T-cell (primary cell): ENCODE data around the gene MRPL18. TPM values are rescaled to one million over a fixed set of nuclear protein-coding genes. Genes with fewer than 3 reads are reported as not detected.
"Not testable (repeated sequence)": the region's sequence is repeated elsewhere in the genome, so short reads cannot be mapped to it uniquely, and the experiment has no call there.

ENCODE experiments used
- ATAC-seq, 4 experiments: fragments of 200-7000 bp in 3 of 4; fragments of 150-1000 bp in 1 of 4; cut with Tn5 transposase; replicated peaks in 1 of 4; 1 replicate in 3 of 4; 2 replicates in 1 of 4; pipeline ENCODE4 v1.10.0; 2021; ENCODE audit warnings: moderate library complexity in 3 of 4, mild to moderate bottlenecking in 2 of 4, moderate number of reproducible peaks in 1 of 4
- CTCF ChIA-PET, 2 donors: fragments of 300-600 bp; sonication (Branson Sonifier 250); formaldehyde crosslinking; loops; one replicate each; lab custom pipeline; 2022; ENCODE audit warnings: antibody characterized with exemption in 2 of 2; lab: Charles Lee
- POLR2A ChIA-PET, 2 donors: fragments of 300-600 bp; sonication (Branson Sonifier 250); formaldehyde crosslinking; loops; one replicate each; lab custom pipeline; 2022; ENCODE audit warnings: antibody characterized with exemption in 2 of 2; lab: Charles Lee
- DNase-seq, 35 experiments: peaks; one replicate each; pipeline versions ENCODE4 v3.0.0 to v3.0.0-alpha.2; 2013 to 2023
- H3K27ac ChIP-seq: one replicate; pipeline ENCODE4 v1.5.1; 2013; ENCODE audit warnings: low read length
- H3K27me3 ChIP-seq, 2 experiments: replicated peaks in 1 of 2; 1 replicate in 1 of 2; 2 replicates in 1 of 2; pipeline versions ENCODE4 v1.6.1 to v1.7.0; 2013; ENCODE audit warnings: low read length in 1 of 2, mixed read lengths in 1 of 2; ENCODE audit not compliant: control insufficient read depth in 2 of 2, insufficient read depth in 2 of 2; ENCODE audit errors: extremely low read depth in 1 of 2
- H3K36me3 ChIP-seq, 2 donors: 1 replicate in 1 of 2; 2 replicates in 1 of 2; pipeline versions ENCODE4 v1.6.1 to v1.7.0; 2013; ENCODE audit warnings: low read length in 1 of 2; ENCODE audit not compliant: control insufficient read depth in 2 of 2, insufficient read depth in 1 of 2; ENCODE audit errors: extremely low read depth in 1 of 2
- H3K4me1 ChIP-seq, 2 experiments: 1 replicate in 1 of 2; 2 replicates in 1 of 2; pipeline versions ENCODE4 v1.6.1 to v1.7.0; 2013; ENCODE audit warnings: low read length in 2 of 2, mixed read lengths in 1 of 2; ENCODE audit not compliant: insufficient read depth in 2 of 2, control insufficient read depth in 1 of 2; ENCODE audit errors: extremely low read depth in 1 of 2
- H3K4me3 ChIP-seq, 2 donors: 1 replicate in 1 of 2; 2 replicates in 1 of 2; pipeline versions ENCODE4 v1.5.1 to v1.7.0; 2013; ENCODE audit warnings: mild to moderate bottlenecking in 2 of 2, low read length in 1 of 2, moderate library complexity in 1 of 2; ENCODE audit not compliant: control insufficient read depth in 1 of 2; ENCODE audit errors: extremely low read depth in 1 of 2
- H3K9me3 ChIP-seq: 2 replicates; pipeline ENCODE4 v1.7.0; 2013
- H3K27ac Mint-ChIP-seq, 2 donors: one replicate each; pipeline ENCODE4 v1.8.0; 2020 to 2021; ENCODE audit warnings: mild to moderate bottlenecking in 2 of 2, mixed read lengths in 2 of 2
- H3K27me3 Mint-ChIP-seq, 2 donors: one replicate each; pipeline ENCODE4 v1.8.0; 2021 to 2022; ENCODE audit warnings: mixed read lengths in 2 of 2
- H3K36me3 Mint-ChIP-seq: one replicate; pipeline ENCODE4 v1.8.0; 2021; ENCODE audit warnings: mixed read lengths
- H3K4me1 Mint-ChIP-seq, 3 donors: one replicate each; pipeline ENCODE4 v1.8.0; 2020 to 2022; ENCODE audit warnings: mixed read lengths in 3 of 3, mild to moderate bottlenecking in 1 of 3
- H3K4me3 Mint-ChIP-seq, 3 donors: one replicate each; pipeline ENCODE4 v1.8.0; 2020 to 2022; ENCODE audit warnings: mild to moderate bottlenecking in 3 of 3, mixed read lengths in 3 of 3, moderate library complexity in 3 of 3
- H3K9me3 Mint-ChIP-seq, 3 donors: one replicate each; pipeline ENCODE4 v1.8.0; 2020 to 2022; ENCODE audit warnings: mixed read lengths in 3 of 3
- WGBS: methylation state at CpG from one replicate; pipeline ENCODE4 v1.1.5; 2013; ENCODE audit warnings: missing lambda C conversion rate; ENCODE audit not compliant: insufficient coverage; 5-methylcytosine and 5-hydroxymethylcytosine counted together
- total RNA-seq, 35 experiments: library from RNA in 6 of 35; stranded (reverse) in 6 of 35; fragments of 120-200 nt in 1 of 35; gene quantifications; one replicate each; pipeline versions ENCODE4 v1.2.1 to v1.2.4 and lab custom pipeline; 2013 to 2026

Gene MRPL18
- total RNA-seq, 5 donors from 2014 or later (not counting 1 experiment from before 2014, with no cell fraction given) = 19.8 to 44.4 (median 36.6) TPM

GRCh38 chr6:159824690-159825089, 34.4 kb downstream of the MRPL18 start:
- H3K4me3 Mint-ChIP-seq, H3K4me3 ChIP-seq, DNase-seq, H3K36me3 ChIP-seq, H3K9me3 ChIP-seq, POLR2A ChIA-PET, CTCF ChIA-PET, ATAC-seq, H3K27me3 ChIP-seq, H3K9me3 Mint-ChIP-seq, H3K27me3 Mint-ChIP-seq, H3K36me3 Mint-ChIP-seq, H3K27ac ChIP-seq, H3K27ac Mint-ChIP-seq: not testable (repeated sequence)
- H3K4me1 Mint-ChIP-seq = peaks cover 13 to 19% (median 17%) of the 10 kb centered on the region in 3 donors
- H3K4me1 ChIP-seq = peaks cover 10 to 17% of the 10 kb centered on the region in 2 experiments
- WGBS = 84% methylated on average over 3 of the region's 9 CpGs

- Mint-ChIP-seq H3K4me3 (no peak overlapping the region), H3K27ac (no peak overlapping the region), H3K27me3 (no peaks in the 10 kb centered on the region), H3K36me3 (no peaks in the 10 kb centered on the region), H3K4me1 (peaks cover 4 to 9% (median 8%) of the 10 kb centered on the region in 3 donors), H3K9me3 (no peaks in the 10 kb centered on the region)
- DNase-seq = no peak
- Histone ChIP-seq H3K9me3 (no peaks in the 10 kb centered on the region), H3K36me3 (no peaks in the 10 kb centered on the region), H3K27me3 (peaks cover 0 to 3% of the 10 kb centered on the region in 2 experiments), H3K27ac (no peak overlapping the region), H3K4me1 (peaks cover 2 to 6% of the 10 kb centered on the region in 2 experiments), H3K4me3 (no peak overlapping the region)
- ChIA-PET POLR2A (no interaction called here), CTCF (interaction anchor here in 1 of 2 donors (0.6 kb wide), 1 partner anchor 15 kb away, joined by 6 read pairs; no protein-coding TSS in a partner anchor)
- 95% methylated on average over 6 of the region's 13 CpGs for WGBS
- ATAC-seq = no peak
These were observed 35.7 kb downstream of the MRPL18 start for GRCh38 chr6:159826004-159826403.

- Mint-ChIP-seq H3K4me3 (no peak overlapping the region), H3K4me1 (peaks cover 4 to 13% (median 8%) of the 10 kb centered on the region in 3 donors), H3K36me3 (no peaks in the 10 kb centered on the region), H3K27me3 (no peaks in the 10 kb centered on the region), H3K27ac (no peak overlapping the region), H3K9me3 (no peaks in the 10 kb centered on the region)
- DNase-seq = no peak
- no peaks in the 10 kb centered on the region for H3K9me3 ChIP-seq
- H3K4me1 ChIP-seq = peaks cover 2 to 4% of the 10 kb centered on the region in 2 experiments
- H3K27me3 ChIP-seq = peaks cover 0 to 7% of the 10 kb centered on the region in 2 experiments
- no peaks in the 10 kb centered on the region for H3K36me3 ChIP-seq
- ChIA-PET CTCF (interaction anchor here (0.5 to 0.7 kb wide), 4 partner anchors 10 to 654 kb away, joined by 3 to 4 read pairs (median 4); no protein-coding TSS in a partner anchor), POLR2A (interaction anchor here in 1 of 2 donors (0.6 kb wide), 1 partner anchor 193 kb away, joined by 4 read pairs; no protein-coding TSS in a partner anchor)
- WGBS = 75% methylated on average over 8 of the region's 16 CpGs
- no peak overlapping the region for H3K27ac ChIP-seq
- ATAC-seq = no peak
- H3K4me3 ChIP-seq = no peak overlapping the region
These were observed 36.8 kb downstream of the MRPL18 start for GRCh38 chr6:159826968-159827647.

- Mint-ChIP-seq H3K36me3 (no peaks in the 10 kb centered on the region), H3K27me3 (no peaks in the 10 kb centered on the region), H3K4me1 (peaks cover 8 to 18% (median 9%) of the 10 kb centered on the region in 3 donors), H3K9me3 (no peaks in the 10 kb centered on the region), H3K4me3 (no peak overlapping the region), H3K27ac (no peak overlapping the region)
- peaks cover 4 to 8% of the 10 kb centered on the region in 2 experiments for H3K4me1 ChIP-seq
- no peak overlapping the region for H3K27ac ChIP-seq
- no peak overlapping the region for H3K4me3 ChIP-seq
- WGBS = 62% methylated on average over 2 of the region's 7 CpGs
- H3K36me3 ChIP-seq = no peaks in the 10 kb centered on the region
- DNase-seq (no peak), ATAC-seq (no peak)
- H3K9me3 ChIP-seq = no peaks in the 10 kb centered on the region
- ChIA-PET CTCF (interaction anchor here in 1 of 2 donors (0.5 kb wide), 1 partner anchor 9 kb away, joined by 4 read pairs; no protein-coding TSS in a partner anchor), POLR2A (no interaction called here)
- H3K27me3 ChIP-seq = peaks cover 0 to 7% of the 10 kb centered on the region in 2 experiments
These were observed 37.8 kb downstream of the MRPL18 start for GRCh38 chr6:159828074-159828473.

GRCh38 chr6:159829526-159829925, 39.3 kb downstream of the MRPL18 start:
- Mint-ChIP-seq H3K36me3 (no peaks in the 10 kb centered on the region), H3K27me3 (no peaks in the 10 kb centered on the region), H3K27ac (no peak overlapping the region), H3K4me3 (no peak overlapping the region), H3K9me3 (no peaks in the 10 kb centered on the region), H3K4me1 (peaks cover 20 to 32% (median 21%) of the 10 kb centered on the region in 3 donors)
- Histone ChIP-seq H3K4me3 (no peak overlapping the region), H3K4me1 (peaks cover 17 to 22% of the 10 kb centered on the region in 2 experiments), H3K27me3 (peaks cover 0 to 3% of the 10 kb centered on the region in 2 experiments), H3K9me3 (no peaks in the 10 kb centered on the region), H3K36me3 (no peaks in the 10 kb centered on the region), H3K27ac (no peak overlapping the region)
- DNase-seq = no peak
- ChIA-PET POLR2A (interaction anchor here in 1 of 2 donors (0.7 kb wide), 1 partner anchor 300 kb away, joined by 5 read pairs; no protein-coding TSS in a partner anchor), CTCF (interaction anchor here in 1 of 2 donors (0.6 to 0.7 kb wide), 2 partner anchors 10 to 23 kb away, joined by 4 read pairs; no protein-coding TSS in a partner anchor)
- no peak for ATAC-seq
- 33% methylated on average over 4 of the region's 4 CpGs for WGBS

- Histone ChIP-seq H3K4me1 (peaks cover 24 to 33% of the 10 kb centered on the region in 2 experiments), H3K9me3 (no peaks in the 10 kb centered on the region), H3K27me3 (peaks cover 0 to 3% of the 10 kb centered on the region in 2 experiments), H3K27ac (no peak overlapping the region), H3K4me3 (no peak overlapping the region), H3K36me3 (no peaks in the 10 kb centered on the region)
- Mint-ChIP-seq H3K4me1 (peaks cover 27 to 42% (median 32%) of the 10 kb centered on the region in 3 donors), H3K27me3 (no peaks in the 10 kb centered on the region), H3K9me3 (no peaks in the 10 kb centered on the region), H3K27ac (no peak overlapping the region), H3K4me3 (no peak overlapping the region), H3K36me3 (no peaks in the 10 kb centered on the region)
- DNase-seq (no peak), ATAC-seq (no peak)
- CTCF ChIA-PET = no interaction called here
- WGBS = 69% methylated on average over 5 of the region's 11 CpGs
- POLR2A ChIA-PET = interaction anchor here in 1 of 2 donors (0.5 kb wide), 1 partner anchor 61 kb away, joined by 3 read pairs; no protein-coding TSS in a partner anchor
These were observed 40.5 kb downstream of the MRPL18 start for GRCh38 chr6:159830501-159831372.
